GM21723 (cell line): ENCODE results near the gene PRADC1.

Experiments used
- ATAC-seq: cut with Tn5 transposase; IDR thresholded peaks from one replicate; pipeline ENCODE4 v1.9.1; 2021; ENCODE audit warnings: mild to moderate bottlenecking, moderate library complexity; ENCODE audit not compliant: unreplicated experiment

PRADC1 gene

DNA sequence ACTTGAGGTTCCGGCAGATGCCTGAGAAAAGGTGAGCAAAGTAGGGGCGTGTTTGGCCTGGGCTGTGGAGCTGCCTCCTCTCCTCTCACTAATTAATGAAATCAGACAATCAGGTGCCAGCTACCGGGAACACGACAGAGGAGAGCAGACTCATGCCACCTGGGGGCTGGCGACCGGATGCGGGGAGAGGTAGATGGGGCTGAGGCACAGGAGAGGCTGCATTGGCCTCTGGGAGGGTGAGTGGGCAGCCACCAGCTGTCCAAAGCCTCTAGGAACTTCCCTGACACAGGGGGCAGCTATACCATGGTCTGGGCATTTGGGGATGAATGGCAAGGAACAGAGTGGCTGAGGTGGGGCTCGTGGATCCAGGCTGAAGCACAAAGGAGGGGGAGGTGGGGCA is 26.2 kb upstream of the PRADC1 start:
- no peak for ATAC-seq

DNA sequence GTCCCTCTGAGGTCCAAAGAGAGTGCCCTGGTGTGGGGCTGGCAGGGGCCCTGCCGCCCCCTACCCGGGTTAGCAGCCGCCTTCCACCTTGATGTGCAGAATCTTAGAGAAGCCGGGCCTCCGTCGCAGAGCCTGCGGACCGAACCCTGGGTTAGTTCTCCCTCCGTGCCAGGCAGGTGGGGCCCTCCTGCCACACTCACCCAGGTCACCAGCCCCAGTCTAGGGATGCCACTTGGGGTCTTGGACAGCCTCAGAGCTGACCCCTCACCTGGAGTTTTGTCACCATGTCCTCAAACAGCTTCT is 25.8 kb upstream of the PRADC1 start:
- ATAC-seq = no peak

DNA sequence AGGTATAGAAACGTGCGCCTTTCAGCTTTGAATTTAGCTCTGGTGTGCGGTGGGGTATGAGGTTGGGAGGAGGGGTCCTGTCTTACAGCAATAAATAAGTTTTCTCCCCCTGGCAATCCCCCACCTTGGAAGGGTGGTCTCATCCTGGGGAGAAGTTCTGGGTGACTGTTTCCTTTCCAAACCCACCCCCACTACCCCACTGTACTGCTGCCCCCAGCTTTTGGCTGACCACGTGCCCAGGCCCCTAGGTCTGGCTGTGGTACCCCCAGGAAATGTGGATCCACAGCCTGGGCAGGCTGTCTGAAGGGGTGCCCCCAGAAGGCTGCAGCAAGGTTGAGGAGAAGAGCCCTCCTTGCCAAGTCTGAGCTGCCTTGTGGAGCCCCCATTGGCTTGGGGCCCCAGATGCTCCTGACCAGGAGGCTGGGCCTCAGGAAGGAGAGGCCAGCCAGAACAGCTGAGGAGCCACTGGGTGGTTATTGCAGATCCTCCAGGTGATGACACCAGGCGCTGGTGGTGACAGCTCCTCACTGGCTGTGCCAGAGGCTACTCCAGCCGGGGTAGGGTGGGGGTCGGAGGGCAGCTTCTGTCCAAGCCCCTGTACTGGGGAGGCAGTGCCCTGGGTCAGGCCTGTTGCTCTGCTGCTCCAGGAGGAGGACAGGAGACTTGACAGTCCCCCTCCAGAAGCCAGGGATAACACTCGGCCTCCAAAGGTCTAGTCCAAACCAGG is 25.3 kb upstream of the PRADC1 start:
- ATAC-seq = no peak

DNA sequence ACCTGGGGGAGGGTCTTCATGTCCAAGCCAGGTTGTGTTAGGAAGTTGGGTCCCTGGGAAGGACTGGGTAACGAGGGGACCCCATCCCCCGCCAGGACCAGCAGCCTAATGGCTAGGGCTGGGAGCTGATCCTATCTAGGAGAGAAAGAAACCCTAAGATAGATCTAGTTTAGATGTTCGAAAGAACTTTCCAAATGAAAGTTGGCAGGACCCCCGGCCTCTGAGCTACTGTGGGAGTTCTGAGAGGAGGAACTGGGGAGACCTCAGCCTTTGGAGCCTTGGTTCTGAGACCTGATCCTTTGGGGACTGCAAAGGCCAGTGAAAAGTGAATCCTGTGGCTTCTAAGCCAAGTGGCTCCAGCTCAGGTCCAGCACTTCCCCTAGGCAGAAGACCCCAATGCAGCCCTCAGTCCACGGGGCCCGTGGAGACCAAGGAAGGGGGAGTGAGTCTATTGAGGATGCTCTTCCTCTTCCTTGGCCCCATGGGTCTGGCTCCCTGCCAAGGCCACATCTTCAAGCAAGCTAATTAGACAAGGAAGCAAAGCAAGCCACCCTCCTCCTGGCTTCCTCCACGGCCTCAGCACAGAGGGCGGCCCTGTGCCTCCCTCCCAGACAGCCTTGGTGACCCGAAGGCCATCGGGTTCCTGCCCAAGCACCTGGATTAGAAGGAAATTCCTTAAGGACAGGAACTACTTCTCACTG is 24.5 kb upstream of the PRADC1 start:
- ATAC-seq = no peak

DNA sequence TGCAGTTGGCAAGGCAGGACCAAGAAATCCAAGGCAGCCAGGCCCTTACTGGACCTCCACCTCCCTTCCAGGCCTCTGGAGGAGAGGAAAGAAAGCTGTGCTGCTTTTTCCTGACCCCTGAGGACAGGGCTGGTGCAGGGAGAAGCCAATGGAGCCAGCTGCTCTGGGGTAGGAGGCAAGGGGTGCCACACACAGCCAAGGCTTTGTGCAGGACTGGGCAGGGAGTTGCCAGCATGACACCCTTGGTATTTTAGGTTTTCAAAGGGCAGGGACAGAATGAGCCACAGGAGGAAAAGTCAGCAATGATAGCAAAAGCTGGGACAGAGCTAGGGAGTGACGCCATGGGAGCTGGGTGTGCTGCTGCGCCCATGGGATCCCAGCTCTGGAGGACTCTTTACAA is 24.0 kb upstream of the PRADC1 start:
- ATAC-seq = no peak

DNA sequence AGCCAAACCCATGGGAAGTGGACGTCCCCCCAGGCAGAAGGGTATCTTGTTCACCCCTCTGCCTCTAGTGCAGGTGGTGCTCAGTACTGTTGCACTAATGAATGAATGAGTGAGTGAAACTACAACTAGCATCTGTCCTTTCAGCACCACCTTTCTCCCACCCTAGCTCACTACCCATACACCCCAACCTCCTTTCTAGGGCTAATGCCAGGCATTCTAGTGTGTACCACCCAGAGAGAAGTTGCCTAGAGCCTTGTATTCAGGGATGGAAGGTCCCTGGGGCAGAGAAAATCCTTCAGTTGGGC is 23.5 kb upstream of the PRADC1 start:
- no peak for ATAC-seq

DNA sequence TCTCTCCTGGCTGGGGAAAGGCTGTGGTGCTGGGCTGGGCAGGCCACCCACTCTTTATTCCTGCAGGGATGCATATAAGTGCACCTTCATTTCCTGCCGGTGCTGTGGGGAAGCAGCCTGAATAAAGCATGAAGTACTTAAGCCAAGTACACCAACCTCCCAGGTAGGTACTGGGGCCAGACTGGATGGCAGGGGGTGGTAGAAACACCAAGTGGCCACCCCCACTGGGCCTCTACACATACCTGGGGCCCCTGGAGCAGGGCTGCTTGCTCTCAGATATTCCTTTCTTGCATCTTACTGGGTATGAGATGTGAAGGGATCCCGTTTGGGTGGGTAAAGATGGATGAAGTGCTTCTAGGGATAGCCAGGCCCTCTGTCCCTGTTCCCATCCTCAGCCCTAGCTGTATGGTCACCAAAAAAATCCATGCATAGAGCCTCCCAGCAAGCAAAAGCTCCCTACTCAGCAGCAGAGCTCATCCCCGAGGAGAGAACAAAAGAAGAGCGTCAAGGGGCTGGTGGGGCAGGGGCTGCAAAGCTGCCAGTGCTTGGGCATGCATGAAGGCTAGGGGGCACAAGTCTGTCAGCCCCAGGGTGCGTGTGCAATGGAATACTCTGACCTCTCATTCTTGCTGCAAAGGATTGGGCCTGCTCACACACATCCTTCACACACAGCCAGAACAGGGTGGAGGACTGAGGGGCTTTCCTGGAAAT is 23.0 kb upstream of the PRADC1 start:
- ATAC-seq = no peak

DNA sequence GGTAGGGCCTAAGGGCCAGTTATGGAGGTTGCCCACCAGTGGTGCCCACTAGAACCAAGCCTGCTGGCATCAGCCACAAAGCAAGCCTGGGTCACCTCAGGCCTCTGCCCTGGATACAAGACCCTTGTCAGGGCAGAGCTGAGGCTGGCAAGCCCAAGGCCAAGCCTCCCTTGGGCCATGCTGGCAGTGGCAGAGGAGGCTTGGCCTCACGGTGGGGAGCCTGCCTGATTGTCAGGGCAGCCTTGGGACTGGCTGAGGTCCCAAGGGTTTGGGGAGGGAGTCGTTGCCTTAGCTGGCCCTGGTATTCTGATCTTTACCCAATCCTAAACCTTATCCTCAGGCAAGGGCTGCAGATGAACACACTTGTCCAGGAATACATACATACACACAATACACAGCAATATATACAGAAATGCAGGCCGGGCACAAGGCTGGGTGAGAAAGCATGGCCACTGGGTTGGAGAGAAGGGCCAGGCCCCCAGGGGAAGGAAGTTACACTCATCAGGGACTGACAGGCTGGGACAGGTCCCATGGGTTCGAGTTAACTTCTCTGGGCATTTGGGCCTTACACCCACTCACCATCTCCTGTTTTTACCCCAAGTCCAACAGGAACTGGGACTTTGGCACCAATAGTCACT is 22.1 kb upstream of the PRADC1 start:
- ATAC-seq = no peak

DNA sequence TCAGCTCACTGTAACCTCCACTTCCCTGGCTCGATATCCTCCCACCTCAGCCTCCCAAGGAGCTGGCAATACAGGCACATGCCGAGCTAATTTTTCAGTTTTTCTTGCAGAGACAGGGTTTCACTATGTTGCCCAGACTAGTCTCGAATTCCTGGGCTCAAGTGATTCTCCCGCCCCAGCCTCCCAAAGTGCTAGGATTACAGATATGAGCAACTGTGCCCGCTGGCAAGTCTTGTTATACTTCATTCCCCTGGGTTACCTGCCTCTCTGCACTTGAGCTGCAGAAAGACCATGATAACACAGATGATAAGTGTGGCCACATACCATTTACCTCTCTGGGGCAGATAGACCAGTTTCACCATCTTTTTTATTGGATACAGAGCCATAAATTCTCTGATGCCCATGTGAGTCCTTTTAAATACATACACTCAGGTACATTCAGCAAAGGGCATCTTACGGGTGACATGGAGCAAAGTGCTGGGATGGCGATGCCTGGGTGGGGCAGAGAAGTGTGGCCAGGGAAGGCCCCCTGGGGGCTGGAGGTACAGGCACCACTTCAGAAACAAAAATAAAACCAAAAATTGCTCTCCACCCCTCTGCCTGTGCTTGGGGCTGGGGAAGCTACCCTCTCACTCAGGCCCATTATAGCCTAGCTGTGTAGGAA is 21.4 kb upstream of the PRADC1 start:
- no peak for ATAC-seq

DNA sequence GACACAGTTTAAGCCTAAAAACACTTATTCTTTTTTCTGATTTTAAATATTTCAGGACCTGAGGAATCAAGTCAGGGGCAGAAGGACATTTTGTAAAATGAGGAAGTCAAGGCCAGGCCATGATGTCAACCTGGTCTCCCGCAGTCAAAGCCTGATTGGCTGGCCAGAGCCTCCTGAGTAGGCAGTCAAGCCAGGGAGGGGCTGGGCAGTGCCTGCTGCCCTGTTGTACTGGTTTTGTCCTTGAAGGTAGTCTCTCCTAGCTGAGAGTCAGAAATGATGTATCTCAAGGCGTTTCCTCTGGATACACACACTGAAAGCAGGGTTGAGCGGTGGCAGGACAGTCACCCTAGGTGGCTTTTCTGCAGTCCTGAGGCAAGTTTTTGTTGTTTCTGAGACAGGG is 20.9 kb upstream of the PRADC1 start:
- no peak for ATAC-seq

DNA sequence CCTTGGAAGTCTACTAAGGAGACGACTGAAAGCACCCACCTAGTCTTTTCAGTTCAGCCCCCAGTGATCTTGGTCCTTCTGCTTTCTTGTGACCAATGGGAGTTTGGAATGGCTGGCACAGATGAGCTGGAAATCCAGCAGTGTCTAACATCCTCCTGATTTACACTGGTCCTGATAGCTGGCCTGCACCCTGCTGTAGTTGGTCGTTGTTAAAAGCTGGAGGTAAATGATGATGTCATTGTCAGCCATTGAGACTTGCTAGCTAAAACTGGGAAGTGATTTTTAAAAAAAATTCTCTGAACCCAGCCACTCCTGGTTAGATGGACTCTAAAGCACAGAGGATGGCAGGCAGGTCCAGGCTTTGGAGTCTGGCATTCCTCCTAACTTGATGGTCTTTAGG is 20.4 kb upstream of the PRADC1 start:
- no peak for ATAC-seq

DNA sequence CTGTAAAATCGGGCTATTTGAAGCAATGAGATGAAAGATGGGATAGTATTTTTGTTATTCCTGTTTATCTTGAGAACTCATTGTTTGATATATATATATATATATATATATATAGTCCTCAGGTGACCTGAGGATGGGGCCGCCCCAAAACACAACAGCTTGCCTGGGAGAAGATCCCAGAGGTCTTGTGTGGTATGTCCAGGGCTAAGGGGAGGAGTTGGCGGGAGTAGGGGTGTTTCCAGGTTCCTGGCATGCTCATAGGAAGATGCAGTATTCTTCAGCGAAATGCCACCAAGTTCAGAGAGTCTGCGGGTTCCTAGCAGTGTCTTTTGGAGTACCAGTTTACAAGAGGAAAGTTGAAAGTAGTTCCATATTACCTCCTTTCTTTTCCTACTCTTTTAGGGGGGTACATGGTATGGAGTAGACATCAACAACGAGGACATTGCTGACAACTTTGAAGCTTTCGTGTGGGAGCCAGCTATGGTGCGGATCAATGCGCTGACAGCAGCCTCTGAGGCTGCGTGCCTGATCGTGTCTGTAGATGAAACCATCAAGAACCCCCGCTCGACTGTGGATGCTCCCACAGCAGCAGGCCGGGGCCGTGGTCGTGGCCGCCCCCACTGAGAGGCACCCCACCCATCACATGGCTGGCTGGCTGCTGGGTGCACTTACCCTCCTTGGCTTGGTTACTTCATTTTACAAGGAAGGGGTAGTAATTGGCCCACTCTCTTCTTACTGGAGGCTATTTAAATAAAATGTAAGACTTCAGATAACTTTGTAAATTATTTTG is 19.4 kb upstream of the PRADC1 start:
- ATAC-seq = no peak

DNA sequence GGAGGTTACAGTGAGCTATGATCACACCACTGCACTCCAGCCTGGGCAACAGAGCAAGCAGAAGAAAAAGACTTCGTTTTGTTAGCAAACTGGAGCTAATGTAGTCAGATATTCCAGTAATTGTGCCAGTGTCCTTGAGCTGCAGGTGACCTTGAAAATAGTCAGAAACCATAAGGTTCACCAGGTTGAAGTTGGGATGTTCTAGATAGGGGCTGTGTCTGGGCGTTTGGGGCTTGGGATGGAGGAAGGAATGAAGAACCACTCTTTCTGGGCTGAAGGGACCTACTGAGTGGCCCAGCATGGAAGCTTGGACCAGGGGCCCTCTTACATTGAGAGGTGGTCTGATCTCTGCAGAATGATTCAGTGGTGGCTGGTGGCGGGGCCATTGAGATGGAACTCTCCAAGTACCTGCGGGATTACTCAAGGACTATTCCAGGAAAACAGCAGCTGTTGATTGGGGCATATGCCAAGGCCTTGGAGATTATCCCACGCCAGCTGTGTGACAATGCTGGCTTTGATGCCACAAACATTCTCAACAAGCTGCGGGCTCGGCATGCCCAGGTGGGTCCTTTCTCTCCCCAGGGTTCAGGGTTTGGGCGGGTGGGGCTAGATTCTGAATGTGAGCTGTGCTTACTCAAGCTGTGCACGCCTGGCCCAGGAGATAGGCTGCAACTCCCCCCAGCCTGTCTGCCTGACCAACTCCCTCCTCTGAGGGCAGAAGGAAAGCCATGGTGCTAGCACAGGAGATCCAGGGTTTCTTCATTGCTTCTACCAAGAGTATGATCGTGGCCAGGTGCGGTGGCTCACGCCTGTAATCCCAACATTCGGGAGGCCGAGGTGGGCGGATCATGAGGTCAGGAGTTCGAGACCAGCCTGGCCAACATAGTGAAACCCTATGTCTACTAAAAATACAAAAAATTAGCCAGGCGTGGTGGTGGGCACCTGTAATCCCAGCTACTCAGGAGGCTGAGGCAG is 18.1 kb upstream of the PRADC1 start:
- no peak for ATAC-seq

DNA sequence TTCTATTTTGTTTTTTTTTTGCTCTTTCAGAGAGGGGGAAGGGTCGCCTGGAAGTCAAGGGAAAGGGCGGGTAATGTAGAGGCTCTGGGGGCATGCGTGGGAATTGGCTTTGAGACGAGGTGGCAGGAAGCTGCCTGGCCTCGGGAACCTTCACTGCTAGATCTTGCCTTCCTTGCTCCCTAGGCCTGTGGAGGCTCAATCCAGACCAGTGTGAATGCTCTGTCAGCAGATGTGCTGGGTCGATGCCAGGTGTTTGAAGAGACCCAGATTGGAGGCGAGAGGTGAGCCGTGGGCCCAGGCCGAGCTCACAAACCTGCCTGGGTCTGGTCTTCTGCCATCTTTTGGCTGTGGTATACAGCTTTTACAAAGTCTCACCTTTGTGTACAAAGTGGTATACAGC is 16.6 kb upstream of the PRADC1 start:
- no peak for ATAC-seq

DNA sequence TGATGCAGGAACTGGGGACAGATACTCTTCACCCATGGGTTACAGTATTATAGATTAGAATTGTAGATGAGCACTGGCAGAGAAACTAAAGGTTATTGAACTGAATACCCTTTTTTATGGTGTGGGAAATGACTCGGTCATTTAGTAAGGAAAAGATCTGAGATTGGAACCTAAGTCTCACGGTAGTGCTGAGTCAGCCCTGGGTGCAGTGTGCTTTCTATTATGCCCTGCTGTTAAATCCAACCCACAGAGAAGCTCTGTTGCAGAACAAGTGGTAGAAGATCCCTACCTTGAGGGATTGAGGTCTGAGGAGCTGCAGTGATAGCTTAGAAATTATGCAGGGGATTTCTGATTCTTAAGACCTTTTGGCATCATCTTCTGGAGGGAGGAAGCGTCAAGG is 13.8 kb upstream of the PRADC1 start:
- no peak for ATAC-seq

DNA sequence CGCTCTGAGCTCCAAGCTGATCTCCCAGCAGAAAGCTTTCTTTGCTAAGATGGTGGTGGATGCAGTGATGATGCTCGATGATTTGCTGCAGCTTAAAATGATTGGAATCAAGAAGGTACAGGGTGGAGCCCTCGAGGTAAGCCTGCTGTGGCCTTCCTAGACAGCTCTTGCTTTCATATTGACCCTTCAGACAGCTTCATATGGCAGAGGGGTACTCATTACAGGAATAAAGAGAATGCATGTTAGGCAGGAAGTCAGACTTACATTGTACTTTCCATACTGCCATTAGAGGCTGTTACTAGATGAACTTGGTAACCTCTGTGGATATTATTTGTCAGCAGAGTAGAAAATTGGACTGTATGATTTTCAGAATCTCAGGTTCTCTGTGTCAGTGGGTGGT is 11.5 kb upstream of the PRADC1 start:
- no peak for ATAC-seq

DNA sequence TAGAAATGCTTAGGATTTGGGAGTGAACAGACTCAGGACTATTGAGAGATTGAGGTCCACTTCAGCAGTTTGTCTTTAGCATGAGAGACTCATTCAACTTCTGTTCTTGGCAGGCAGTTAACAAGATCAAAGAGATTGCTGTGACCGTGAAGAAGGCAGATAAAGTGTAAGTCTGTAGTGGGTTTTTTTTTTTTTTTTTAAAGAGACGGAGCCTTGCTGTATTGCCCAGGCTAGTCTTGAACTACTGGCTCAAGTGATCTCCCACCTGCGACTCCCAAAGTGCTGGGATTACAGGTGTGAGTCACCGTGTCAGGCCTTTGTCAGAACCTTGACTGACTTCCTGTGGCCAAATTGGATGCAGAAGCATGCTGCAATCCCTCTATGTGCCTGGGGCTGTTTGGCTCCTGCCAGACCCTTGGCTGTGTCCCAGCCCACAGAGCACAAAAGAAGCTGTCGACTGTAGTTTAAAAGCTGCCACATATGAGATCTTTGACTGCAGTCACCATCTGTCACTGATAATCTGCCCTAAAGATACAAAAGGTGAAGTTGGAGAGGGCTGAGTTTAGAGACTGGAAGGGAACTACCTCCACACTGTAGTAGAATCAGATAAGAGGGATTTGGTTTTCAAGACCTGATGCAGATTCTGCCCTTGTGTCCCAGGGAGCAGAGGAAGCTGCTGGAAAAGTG is 11.0 kb upstream of the PRADC1 start:
- ATAC-seq = no peak

DNA sequence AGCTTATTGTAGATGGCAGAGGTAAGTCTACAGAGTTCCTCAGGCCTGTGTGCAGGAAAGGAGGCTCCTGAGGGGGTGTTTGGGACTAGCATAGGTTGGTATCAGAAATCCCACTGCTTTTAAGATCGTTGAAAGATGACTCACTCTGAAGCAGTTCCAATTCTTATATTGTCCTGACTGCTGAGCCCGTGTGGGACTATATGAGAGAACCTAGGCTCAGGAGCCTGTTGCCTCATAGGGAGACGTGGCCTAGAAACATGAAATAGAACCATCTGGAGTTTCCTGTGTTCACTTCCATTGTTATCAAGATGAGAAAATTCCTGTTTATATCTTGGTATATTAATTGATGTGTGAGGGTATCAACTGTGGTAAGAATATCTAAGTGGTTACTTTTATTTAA is 6.7 kb upstream of the PRADC1 start:
- no peak for ATAC-seq

DNA sequence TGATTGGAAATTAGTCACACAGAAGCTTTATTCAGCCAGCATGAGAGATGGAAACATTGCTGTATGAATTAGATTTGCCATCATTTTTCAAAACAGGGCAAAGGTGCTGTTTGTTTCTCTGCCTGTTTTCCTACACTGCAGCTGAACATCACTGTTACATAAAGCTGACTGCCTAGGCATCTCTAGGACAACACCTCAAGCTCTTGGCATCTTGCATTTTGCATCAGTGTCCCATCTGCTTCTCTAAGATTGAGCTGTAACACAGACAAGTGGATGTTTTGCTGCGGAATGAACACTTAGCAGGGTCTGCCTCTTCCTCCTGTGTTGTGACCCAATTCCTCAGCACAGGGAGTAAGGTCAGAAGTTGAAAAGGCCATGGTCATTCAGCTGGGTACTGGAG is 5.9 kb upstream of the PRADC1 start:
- no peak for ATAC-seq
